Measurements from ENCODE around the gene CEMIP.

The CEMIP gene

GRCh38 chr15:80838012-80838411 lies 58.8 kb downstream of the CEMIP start:
- TF ChIP-seq JUND (IDR thresholded peaks at IDR 0.05; ENCODE audit: low read depth), result no peak
- DNase-seq (ENCODE audit: low read depth in 1 of 2, low spot score in 1 of 2), result no peak
- in situ Hi-C loops (cut with HindIII; ENCODE audit: low pct_unique_long_range_greater_than_20kb, low sequenced_read_pairs), result no loop called here

DNA sequence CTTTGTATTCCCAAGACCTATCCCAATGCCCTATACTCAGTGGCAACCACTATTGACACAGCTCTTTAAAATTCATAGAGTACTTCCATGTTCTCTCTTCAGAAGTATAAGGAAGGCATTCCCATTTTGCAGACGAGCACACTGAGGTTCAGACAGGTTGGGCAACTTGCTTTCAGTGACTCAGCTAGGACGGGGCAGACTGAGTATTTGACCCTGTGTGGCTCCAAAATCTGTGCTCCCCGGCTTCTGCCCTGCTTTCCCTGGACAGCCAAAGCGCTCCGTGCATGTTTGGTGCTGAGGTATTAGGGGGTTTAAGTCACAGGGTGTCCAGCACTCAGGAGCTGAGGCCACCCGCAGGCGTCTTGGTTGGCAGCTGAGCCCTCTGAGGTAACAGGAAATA lies 59.5 kb downstream of the CEMIP start:
- DNase-seq (ENCODE audit: low read depth in 1 of 2, low spot score in 1 of 2), result no peak
- no peak for TF ChIP-seq JUND (IDR thresholded peaks at IDR 0.05; ENCODE audit: low read depth)
- in situ Hi-C loops (cut with HindIII; ENCODE audit: low pct_unique_long_range_greater_than_20kb, low sequenced_read_pairs), result no loop called here

- no peak for TF ChIP-seq JUND (IDR thresholded peaks at IDR 0.05; ENCODE audit: low read depth)
- in situ Hi-C loops (cut with HindIII; ENCODE audit: low pct_unique_long_range_greater_than_20kb, low sequenced_read_pairs), result no loop called here
- DNase-seq (ENCODE audit: low read depth in 1 of 2, low spot score in 1 of 2), result no peak
Measured at GRCh38 chr15:80839764-80840130, 60.6 kb downstream of the CEMIP start.

DNA sequence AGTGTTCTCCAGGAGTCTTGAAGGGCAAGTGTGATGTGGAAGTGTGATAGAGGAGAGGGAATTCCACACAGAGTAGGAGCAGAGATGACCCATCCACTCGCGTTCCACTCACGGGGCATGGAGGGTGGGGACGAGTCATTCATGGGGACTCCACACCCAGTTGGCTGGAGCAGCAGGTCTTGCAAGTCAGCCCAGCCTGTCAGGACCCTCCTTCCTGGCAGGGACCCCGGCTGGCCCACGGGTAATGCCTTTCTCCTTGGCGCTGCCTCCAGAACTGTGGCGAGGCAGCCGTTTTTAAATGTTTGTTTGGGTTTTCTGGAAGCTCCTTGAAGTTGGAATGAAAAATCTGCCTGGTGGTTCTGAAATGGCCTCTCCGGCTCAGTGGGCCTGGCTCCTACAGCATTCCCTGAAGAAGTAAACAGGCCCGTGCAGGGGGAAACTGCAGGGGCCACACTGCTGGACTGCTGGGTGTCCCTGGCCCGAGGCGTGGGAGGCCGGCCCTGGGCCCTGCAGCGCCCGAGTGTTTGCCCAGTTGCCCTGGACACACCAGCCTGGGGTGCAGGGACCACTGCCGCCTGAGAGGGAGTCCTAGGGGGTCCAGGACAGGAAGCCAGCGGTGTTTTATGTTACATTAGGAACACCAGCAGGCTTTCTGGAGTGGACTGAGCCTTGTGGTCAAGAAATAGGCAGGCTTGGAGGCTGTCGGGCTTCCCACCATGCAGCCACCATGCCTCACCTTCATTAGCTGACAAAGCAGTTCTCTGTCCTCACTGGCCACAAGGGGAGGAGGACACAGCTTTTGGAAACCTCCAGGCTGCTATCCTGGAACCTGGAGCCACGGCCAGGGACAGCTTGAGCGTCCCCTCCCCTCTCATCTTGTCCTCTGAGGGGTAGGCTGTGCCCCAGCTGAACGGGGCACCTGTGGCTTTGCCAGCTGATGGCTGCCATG lies 61.3 kb downstream of the CEMIP start:
- no peak for DNase-seq (ENCODE audit: low read depth in 1 of 2, low spot score in 1 of 2)
- in situ Hi-C loops (cut with HindIII; ENCODE audit: low pct_unique_long_range_greater_than_20kb, low sequenced_read_pairs), result no loop called here
- no peak for TF ChIP-seq JUND (IDR thresholded peaks at IDR 0.05; ENCODE audit: low read depth)

DNA sequence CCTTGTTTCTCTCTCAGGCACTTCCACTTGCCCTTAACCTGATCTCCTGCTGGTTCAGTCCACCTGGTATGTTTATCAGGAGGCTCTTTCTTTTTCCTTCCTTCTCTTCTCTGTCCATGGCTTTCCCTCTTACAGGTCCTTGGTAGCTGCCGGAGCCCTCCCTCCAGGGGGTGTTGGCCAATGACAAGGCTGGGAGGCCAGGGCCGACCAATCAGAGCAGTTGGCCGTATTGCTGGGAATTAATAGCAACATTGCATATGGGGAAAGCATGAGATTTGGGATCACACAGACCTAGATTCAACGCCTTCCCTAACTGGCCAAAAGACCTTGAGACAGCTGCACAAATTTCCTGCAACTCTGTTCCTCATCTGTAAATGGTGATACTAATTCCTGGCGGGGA lies 62.4 kb downstream of the CEMIP start:
- no peak for DNase-seq (ENCODE audit: low read depth in 1 of 2, low spot score in 1 of 2)
- TF ChIP-seq JUND (IDR thresholded peaks at IDR 0.05; ENCODE audit: low read depth), result no peak
- in situ Hi-C loops (cut with HindIII; ENCODE audit: low pct_unique_long_range_greater_than_20kb, low sequenced_read_pairs), result no loop called here

DNA sequence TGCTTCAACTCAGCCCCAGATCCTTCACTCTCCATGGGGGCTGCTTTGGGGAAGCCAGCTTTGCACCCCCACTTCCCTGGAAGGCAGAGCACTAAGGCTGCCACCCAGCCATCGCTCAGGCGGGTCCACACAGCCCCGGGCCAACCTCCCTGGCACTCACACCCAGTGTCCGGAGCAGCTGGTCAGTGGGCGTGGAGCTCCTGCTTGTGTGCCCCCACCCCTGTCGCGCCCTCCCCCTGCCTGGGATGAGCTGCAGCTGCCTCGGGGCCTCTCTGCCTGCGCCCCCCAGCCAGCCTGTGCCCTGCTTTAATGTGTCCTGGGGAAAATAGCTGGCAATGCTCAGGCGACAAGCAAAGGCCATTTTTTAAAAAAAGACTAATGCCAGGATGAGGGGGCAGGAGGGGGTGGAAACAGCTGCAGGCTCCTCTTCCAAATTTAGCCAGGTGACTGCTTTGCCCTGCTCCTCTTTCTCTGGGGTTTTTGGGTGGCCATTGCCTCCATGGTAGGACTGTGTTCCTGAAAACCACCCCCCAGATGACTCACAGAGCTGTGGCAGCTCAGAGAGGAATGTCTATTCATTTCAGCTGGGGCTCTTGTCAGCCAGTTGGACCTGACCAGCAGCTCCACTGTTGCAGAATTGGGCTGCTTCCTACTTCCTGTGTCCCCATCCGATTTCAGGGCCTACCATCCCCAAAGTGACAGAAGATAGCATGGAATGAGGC lies 65.0 kb downstream of the CEMIP start:
- TF ChIP-seq JUND (IDR thresholded peaks at IDR 0.05; ENCODE audit: low read depth), result no peak
- in situ Hi-C loops (cut with HindIII; ENCODE audit: low pct_unique_long_range_greater_than_20kb, low sequenced_read_pairs), result no loop called here
- peak in 1 of 2 experiments; percentile 42 for DNase-seq (ENCODE audit: low read depth in 1 of 2, low spot score in 1 of 2)

- DNase-seq (ENCODE audit: low read depth in 1 of 2, low spot score in 1 of 2), result no peak
- in situ Hi-C loops (cut with HindIII; ENCODE audit: low pct_unique_long_range_greater_than_20kb, low sequenced_read_pairs), result no loop called here
- TF ChIP-seq JUND (IDR thresholded peaks at IDR 0.05; ENCODE audit: low read depth), result no peak
Measured at GRCh38 chr15:80846031-80846815, 67.1 kb downstream of the CEMIP start.

- in situ Hi-C loops (cut with HindIII; ENCODE audit: low pct_unique_long_range_greater_than_20kb, low sequenced_read_pairs), result no loop called here
- no peak for TF ChIP-seq JUND (IDR thresholded peaks at IDR 0.05; ENCODE audit: low read depth)
- DNase-seq (ENCODE audit: low read depth in 1 of 2, low spot score in 1 of 2), result no peak
Measured at GRCh38 chr15:80849308-80849707, 70.1 kb downstream of the CEMIP start.

DNA sequence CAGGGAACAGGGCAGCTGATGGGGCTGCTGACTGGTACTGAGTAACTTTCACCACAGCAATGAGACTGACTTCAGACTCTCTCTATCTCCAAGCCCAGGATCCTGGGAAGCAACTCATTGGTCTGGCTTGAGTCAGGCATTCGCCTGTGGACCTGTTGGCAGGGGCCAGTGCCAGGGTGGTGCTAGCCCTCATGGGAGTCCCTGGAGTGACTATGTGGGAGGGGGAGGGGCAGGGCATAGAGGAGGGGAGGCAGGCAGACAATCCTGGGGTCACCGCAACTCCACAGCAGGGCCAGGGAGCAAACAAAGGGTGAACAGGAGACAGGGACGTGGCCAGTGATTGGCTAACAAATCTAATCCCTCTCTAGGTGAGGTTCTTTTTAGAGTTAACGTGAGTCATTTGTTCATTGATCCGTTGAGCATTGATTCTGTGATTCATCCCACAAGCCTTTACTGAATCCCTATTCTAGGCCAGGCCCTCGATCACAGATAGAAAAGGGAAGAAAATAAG lies 71.8 kb downstream of the CEMIP start:
- in situ Hi-C loops (cut with HindIII; ENCODE audit: low pct_unique_long_range_greater_than_20kb, low sequenced_read_pairs), result no loop called here
- TF ChIP-seq JUND (IDR thresholded peaks at IDR 0.05; ENCODE audit: low read depth), result no peak
- DNase-seq (ENCODE audit: low read depth in 1 of 2, low spot score in 1 of 2), result no peak

DNA sequence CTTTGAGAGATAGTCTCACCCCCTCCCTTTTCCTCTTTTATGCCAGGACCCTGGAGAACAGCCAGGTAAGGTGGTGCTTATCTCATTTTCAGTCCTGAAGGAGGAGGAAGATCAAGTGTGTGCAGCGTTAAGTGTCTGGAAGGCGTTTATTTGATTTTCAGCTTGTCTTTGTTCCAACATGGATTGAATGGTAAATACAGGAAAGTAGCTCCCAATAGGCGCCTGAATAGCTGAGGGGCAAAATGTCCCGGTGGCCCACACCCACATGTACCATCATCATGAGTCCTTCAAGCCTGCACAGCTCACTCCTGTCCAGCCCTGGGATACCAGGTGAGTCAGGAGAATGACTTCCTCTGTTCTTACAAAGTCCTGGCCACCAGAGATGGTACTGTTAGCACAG lies 73.5 kb downstream of the CEMIP start:
- in situ Hi-C loops (cut with HindIII; ENCODE audit: low pct_unique_long_range_greater_than_20kb, low sequenced_read_pairs), result no loop called here
- no peak for DNase-seq (ENCODE audit: low read depth in 1 of 2, low spot score in 1 of 2)
- TF ChIP-seq JUND (IDR thresholded peaks at IDR 0.05; ENCODE audit: low read depth), result no peak

GRCh38 chr15:80854104-80854503 lies 74.9 kb downstream of the CEMIP start:
- TF ChIP-seq JUND (IDR thresholded peaks at IDR 0.05; ENCODE audit: low read depth), result no peak
- no peak for DNase-seq (ENCODE audit: low read depth in 1 of 2, low spot score in 1 of 2)
- in situ Hi-C loops (cut with HindIII; ENCODE audit: low pct_unique_long_range_greater_than_20kb, low sequenced_read_pairs), result no loop called here

DNA sequence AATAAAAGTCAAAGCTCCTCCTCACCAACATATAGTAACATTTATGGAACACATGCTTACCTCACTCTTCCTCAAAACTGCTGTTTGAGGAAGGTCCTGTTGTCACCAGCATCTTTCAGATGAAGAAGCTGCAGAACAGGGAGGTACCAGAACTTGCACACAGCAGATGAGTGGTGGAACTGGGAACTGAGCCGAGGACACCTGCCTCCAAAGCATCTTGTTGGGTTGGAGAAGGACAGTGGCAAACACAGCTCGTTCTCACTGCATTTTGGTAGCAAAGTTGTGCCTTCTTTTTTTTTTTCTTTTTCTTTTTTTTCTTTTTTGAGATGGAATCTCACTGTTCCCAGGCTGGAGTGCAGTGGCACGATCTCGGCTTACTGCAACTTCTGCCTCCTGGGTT lies 76.0 kb downstream of the CEMIP start:
- TF ChIP-seq JUND (IDR thresholded peaks at IDR 0.05; ENCODE audit: low read depth), result no peak
- in situ Hi-C loops (cut with HindIII; ENCODE audit: low pct_unique_long_range_greater_than_20kb, low sequenced_read_pairs), result no loop called here

More for the DNA sequence above, 76.0 kb downstream of the CEMIP start:
- no peak for DNase-seq (ENCODE audit: low read depth in 1 of 2, low spot score in 1 of 2)

Measured in T47D (cell line).